ENCODE data around the gene SLC17A9.

The SLC17A9 gene

GRCh38 chr20:63006540-63007359, 54.2 kb downstream of the SLC17A9 start, which contains the start of gene BHLHE23:
Gene BHLHE23, minus strand, starts transcription at chr20:63006964. Its CDS starts 190 bp downstream, at chr20:63006774.
- DNase-seq, result no peak

- DNase-seq, result no peak
These were observed 54.8 kb downstream of the SLC17A9 start for GRCh38 chr20:63007360-63007645.

- DNase-seq, result no peak
These were observed 55.4 kb downstream of the SLC17A9 start for GRCh38 chr20:63007646-63008488.

GRCh38 chr20:63008541-63009044, 56.1 kb downstream of the SLC17A9 start:
- no peak for DNase-seq

GRCh38 chr20:63009045-63009961, 56.8 kb downstream of the SLC17A9 start:
- no peak for DNase-seq

GRCh38 chr20:63009988-63010769, 57.7 kb downstream of the SLC17A9 start:
- DNase-seq, result no peak

GRCh38 chr20:63011798-63012197, 59.3 kb downstream of the SLC17A9 start:
- DNase-seq, result peak; percentile 42

- DNase-seq, result no peak
These were observed 60.7 kb downstream of the SLC17A9 start for GRCh38 chr20:63013207-63013606.

GRCh38 chr20:63014287-63014686, 61.8 kb downstream of the SLC17A9 start:
- no peak for DNase-seq

- DNase-seq, result no peak
These were observed 62.2 kb downstream of the SLC17A9 start for GRCh38 chr20:63014710-63015109.

GRCh38 chr20:63015147-63015661, 62.7 kb downstream of the SLC17A9 start:
- DNase-seq, result no peak

GRCh38 chr20:63015662-63016361, 63.3 kb downstream of the SLC17A9 start:
- no peak for DNase-seq

GRCh38 chr20:63016514-63017075, 64.1 kb downstream of the SLC17A9 start:
- no peak for DNase-seq

- no peak for DNase-seq
These were observed 64.7 kb downstream of the SLC17A9 start for GRCh38 chr20:63017076-63017825.

GRCh38 chr20:63017826-63018411, 65.4 kb downstream of the SLC17A9 start:
- DNase-seq, result no peak

All from NCI-H187 treated with DMSO at 0.1 percent for 48 hours (cell line).